Pancreas (tissue), 10 donors: ENCODE results near the gene LDAH. TPM values are rescaled to one million over a fixed set of nuclear protein-coding genes. Genes with fewer than 3 reads are reported as not detected.
A peak's percentile ranks its signal among the peaks of the same experiment; 100 is the strongest.

Source experiments
- ATAC-seq, 4 donors: fragments of 200-7000 bp; cut with Tn5 transposase; one replicate each; pipeline versions ENCODE4 v1.8.0 to v1.9.1; 2020; ENCODE audit warnings: mild to moderate bottlenecking in 4 of 4, moderate library complexity in 4 of 4
- DNase-seq, 6 donors: peaks; one replicate each; pipeline ENCODE4 v3.0.0-alpha.2; 2020
- FAIRE-seq: peaks from 2 replicates; lab custom pipeline; 2012; peaks lifted over from hg19 to GRCh38; lab: Jason Lieb, UNC
- H3K27ac ChIP-seq, 4 donors: fragments of 200-600 bp; sonication (generic); 1 replicate in 3 of 4; 2 replicates in 1 of 4; pipeline versions ENCODE4 v1.5.0 to v1.8.0; 2020
- H3K27me3 ChIP-seq, 4 donors: fragments of 200-600 bp; one replicate each; pipeline ENCODE4 v1.8.0; 2021
- H3K36me3 ChIP-seq, 3 donors: fragments of 200-600 bp; sonication (generic) in 1 of 3; one replicate each; pipeline versions ENCODE4 v1.5.0 to v1.8.0; 2020 to 2021
- H3K4me1 ChIP-seq, 3 donors: fragments of 200-600 bp; one replicate each; pipeline ENCODE4 v1.8.0; 2021
- H3K4me3 ChIP-seq, 4 donors: fragments of 200-600 bp; sonication (generic) in 2 of 4; one replicate each; pipeline versions ENCODE4 v1.5.0 to v1.8.0; 2020 to 2021
- H3K9me3 ChIP-seq, 4 donors: fragments of 200-600 bp; one replicate each; pipeline ENCODE4 v1.8.0; 2021
- WGBS, 2 donors: extraction: QIAGEN DNeasy Blood & Tissue Kit; methylation state at CpG; one replicate each; pipeline ENCODE4 v1.1.7; 2013; 5-methylcytosine and 5-hydroxymethylcytosine counted together
- intact Hi-C, 3 donors: fragments of 100-400 bp; cut with DNase I; formaldehyde crosslinking; loops; one replicate each; pipeline versions ENCODE4 v1.11.1 to v1.14.2; 2022
- polyA plus RNA-seq, 2 donors: library from polyadenylated mRNA; stranded (reverse); fragments of 200-250 nt; gene quantifications; one replicate each; pipeline ENCODE4 v1.2.3, GENCODE V29; 2013
- total RNA-seq, 6 donors: library from RNA; stranded (reverse); fragmentation: NEBNext Ultra II Directional in 4 of 6; extraction: Animal tissue kit (Norgen Biotek cat#: 25700) in 4 of 6; gene quantifications; one replicate each; pipeline versions ENCODE4 v1.2.1 to v1.2.4, GENCODE V29; 2021 to 2023
- TF ChIP-seq, protein P1 (sequence below), 4 donors: fragments of 200-600 bp; sonication (generic) in 3 of 4; IDR thresholded peaks; one replicate each; pipeline versions ENCODE4 v1.5.0 to v1.8.0; 2021; ENCODE audit warnings: antibody characterized with exemption in 4 of 4
- donor health status: healthy with polysubstance abuse.
- donor health status: DM: no; HTN: no; CAD: no; lungs with moderate emphysema.
- donor health status: DM: no; HTN: no; CAD: no.
- donor health status: control.
- donor health status: control.
- donor health status: Bipolar disorder and iron deficiency.
- donor health status: DM: yes; HTN: yes; CAD: no.
- donor health status: DM: no; HTN: no; CAD: no.
- donor health status: DM: no; HTN: no; CAD: no.
- donor health status: DM: yes; HTN: yes; CAD: no.

LDAH gene
- total and polyA plus RNA-seq, 8 donors: 2.5 to 9.1 (median 5.4) TPM

DNA sequence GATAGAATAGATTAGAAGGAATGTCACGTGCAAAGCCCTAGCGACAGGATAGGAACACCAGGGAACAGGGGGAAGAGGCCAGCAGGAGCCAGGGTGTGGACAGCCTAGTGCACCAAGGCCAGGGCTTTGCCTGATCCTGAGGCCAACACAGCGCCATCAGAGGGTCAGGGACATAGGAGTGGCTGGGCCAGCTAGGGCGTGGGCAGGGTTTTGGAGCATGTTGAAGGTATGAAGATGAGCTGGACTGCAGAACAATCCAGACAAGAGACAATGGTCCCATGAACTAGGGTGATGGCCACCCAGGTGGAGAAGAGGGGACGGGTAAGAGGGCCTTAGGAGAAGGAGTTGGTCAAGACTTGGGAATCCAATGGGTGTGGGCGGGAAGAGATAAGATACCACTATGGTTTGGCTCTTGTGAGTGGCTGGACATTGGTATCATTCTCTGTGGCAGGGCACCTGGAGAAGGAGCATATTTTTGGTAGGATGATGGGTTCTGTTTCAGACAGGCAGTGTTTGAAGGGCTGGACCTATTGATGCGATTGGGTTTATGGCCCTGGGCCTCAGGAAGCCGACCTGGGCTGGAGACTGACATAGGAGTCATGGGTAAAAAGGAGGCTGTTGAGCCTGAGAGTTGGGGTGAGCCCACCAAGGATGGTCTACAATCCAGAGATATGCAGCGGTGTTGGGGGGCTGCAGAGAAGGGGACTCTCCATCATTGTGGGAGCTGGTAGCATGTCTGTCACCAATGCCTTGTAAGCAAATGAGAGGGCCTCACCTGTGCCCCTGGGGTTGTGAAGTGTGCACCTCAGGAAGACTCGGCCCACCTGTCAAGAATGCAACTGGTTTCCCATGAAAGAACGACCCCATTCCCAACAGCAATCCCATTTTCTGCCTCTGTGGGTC lies 170.0 kb downstream of the LDAH start:
- no peak for ATAC-seq
- Histone ChIP-seq H3K4me1 (peaks cover 0 to 11% (median 9%) of the 10 kb centered on the region in 3 donors), H3K27ac (no peak overlapping the region), H3K36me3 (no peaks in the 10 kb centered on the region), H3K9me3 (no peaks in the 10 kb centered on the region), H3K4me3 (no peak overlapping the region), H3K27me3 (no peaks in the 10 kb centered on the region)
- TF ChIP-seq, protein P1, sequence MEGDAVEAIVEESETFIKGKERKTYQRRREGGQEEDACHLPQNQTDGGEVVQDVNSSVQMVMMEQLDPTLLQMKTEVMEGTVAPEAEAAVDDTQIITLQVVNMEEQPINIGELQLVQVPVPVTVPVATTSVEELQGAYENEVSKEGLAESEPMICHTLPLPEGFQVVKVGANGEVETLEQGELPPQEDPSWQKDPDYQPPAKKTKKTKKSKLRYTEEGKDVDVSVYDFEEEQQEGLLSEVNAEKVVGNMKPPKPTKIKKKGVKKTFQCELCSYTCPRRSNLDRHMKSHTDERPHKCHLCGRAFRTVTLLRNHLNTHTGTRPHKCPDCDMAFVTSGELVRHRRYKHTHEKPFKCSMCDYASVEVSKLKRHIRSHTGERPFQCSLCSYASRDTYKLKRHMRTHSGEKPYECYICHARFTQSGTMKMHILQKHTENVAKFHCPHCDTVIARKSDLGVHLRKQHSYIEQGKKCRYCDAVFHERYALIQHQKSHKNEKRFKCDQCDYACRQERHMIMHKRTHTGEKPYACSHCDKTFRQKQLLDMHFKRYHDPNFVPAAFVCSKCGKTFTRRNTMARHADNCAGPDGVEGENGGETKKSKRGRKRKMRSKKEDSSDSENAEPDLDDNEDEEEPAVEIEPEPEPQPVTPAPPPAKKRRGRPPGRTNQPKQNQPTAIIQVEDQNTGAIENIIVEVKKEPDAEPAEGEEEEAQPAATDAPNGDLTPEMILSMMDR (IDR thresholded peaks at IDR 0.05): no peak
- 86 to 91% methylated on average over 11 of the region's 11 CpGs for WGBS, 2 donors
- intact Hi-C loops: no loop called here
- DNase-seq: peak in 3 of 6 donors; percentile 15 to 47 (median 22)
- no peak for FAIRE-seq

DNA sequence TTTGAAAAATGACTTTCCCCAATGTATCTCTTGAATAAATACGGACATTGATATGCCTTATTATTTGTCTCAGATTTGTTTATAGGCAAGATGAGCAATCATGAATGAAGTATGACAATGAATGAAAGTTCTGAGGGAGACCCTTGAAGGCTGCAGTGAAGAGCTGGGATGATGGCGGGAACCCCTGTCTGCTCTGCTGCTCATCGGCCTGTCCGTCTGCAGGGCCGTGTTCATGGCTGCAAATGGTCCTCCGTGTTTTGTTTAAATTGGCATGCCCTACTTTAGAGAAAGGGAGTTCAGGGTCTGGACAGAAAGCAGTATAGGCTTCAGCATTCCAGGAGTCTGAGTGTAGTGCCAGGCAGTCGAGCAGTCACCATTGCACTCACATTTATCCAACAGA lies 170.8 kb downstream of the LDAH start:
- H3K4me3 ChIP-seq: no peak overlapping the region
- H3K9me3 ChIP-seq: no peaks in the 10 kb centered on the region
- DNase-seq (peak in 1 of 6 donors; percentile 17), ATAC-seq (no peak), FAIRE-seq (no peak)
- no peaks in the 10 kb centered on the region for H3K27me3 ChIP-seq
- no peak overlapping the region for H3K27ac ChIP-seq
- 91 to 94% methylated on average over 7 of the region's 7 CpGs for WGBS, 2 donors
- intact Hi-C loops: no loop called here
- TF ChIP-seq, protein P1 (IDR thresholded peaks at IDR 0.05): no peak
- no peaks in the 10 kb centered on the region for H3K36me3 ChIP-seq
- peaks cover 0 to 11% (median 9%) of the 10 kb centered on the region in 3 donors for H3K4me1 ChIP-seq

DNA sequence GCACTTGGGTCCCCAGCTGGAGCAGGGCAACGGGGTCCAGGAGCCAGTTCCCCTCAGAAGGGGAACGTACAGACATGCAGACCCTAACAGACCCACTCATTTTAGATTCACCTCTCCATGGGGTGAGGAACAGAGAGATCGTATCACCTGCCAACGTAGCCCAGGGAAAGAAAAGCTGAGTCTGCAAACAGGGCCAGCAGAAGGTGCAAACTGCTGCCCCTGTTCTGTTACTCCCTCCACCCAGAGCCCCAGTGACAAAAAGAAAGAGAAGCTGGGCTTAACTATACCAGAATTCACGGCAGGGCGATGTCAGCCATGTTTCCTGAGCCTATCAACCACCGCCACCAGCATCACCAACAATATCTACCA lies 171.2 kb downstream of the LDAH start:
- Histone ChIP-seq H3K4me3 (peak overlapping the region; percentile 58 to 99 (median 98)), H3K27ac (peak overlapping the region; percentile 51 to 87 (median 84)), H3K27me3 (no peaks in the 10 kb centered on the region), H3K36me3 (no peaks in the 10 kb centered on the region), H3K4me1 (peaks cover 0 to 11% (median 9%) of the 10 kb centered on the region in 3 donors), H3K9me3 (no peaks in the 10 kb centered on the region)
- ATAC-seq: no peak
- TF ChIP-seq, protein P1 (IDR thresholded peaks at IDR 0.05): no peak
- intact Hi-C loops: no loop called here
- peak in 1 of 6 donors; percentile 6 for DNase-seq
- WGBS, 2 donors: 69 to 74% methylated on average over 7 of the region's 7 CpGs
- no peak for FAIRE-seq

DNA sequence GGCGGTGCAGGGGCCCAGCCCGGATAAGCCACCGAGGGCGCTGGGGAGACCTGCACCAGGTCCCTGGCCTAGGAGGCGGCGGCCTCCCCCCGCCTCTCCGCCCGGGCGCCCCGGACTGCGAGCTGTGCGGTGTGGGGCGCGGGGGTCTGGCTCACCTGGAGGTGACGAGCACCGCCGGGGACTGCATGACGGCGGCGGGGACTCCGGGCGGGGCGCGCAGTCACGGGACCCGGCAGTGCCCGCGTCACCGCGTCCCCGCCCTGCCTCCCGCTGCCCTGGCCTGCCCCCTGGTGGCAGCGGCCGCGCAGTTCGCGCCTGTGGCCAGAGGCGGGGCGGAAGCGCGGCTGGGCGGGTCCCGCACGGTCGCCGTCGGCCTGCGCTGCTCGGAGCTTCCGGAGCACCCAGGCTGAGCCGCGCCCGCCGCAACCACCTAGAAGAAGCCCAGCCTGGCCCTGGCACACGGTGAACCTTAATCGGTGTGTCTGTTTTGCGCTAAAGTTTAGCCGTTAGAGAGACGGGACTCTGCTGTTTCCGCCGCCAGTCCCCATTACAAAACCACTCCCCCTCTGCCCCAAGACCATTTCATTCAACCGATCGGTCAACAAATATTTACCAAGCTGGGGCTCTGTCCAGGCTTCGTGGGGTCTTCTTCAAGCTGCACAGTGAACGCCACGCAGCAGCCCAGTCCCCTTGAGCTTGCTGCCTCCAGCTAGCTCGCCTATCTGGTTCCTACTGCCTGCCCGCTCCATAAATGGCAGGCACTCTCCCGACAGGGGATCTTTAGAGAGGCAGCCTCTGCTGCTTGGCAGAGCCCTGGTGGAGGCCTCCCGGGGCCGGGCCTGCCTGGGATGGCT lies 171.8 kb downstream of the LDAH start, which contains the start of gene HS1BP3:
HS1BP3 (minus strand) TSS at position 222 of the 854 bp plus-strand sequence; CDS start at position 187, 35 bp downstream.
- DNase-seq (peak; percentile 77 to 98 (median 90)), FAIRE-seq (no peak), ATAC-seq (peak; percentile 96 to 97 (median 97))
- TF ChIP-seq, protein P1 (IDR thresholded peaks at IDR 0.05): peak; percentile 90 to 97 (median 94)
- no peaks in the 10 kb centered on the region for H3K9me3 ChIP-seq
- 1% methylated on average over 58 to 72 of the region's 72 CpGs for WGBS, 2 donors
- H3K27ac ChIP-seq: peak within 1 kb of the TSS; percentile 82 to 87 (median 84)
- intact Hi-C loops: no loop called here
- peak within 1 kb of the TSS; percentile 58 to 99 (median 98) for H3K4me3 ChIP-seq
- H3K27me3 ChIP-seq: no peaks in the 10 kb centered on the region
- H3K4me1 ChIP-seq: peaks cover 0 to 11% (median 9%) of the 10 kb centered on the region in 3 donors
- H3K36me3 ChIP-seq: no peaks in the 10 kb centered on the region
